Measurements from ENCODE around the gene ATP6V1D. TPM values are rescaled to one million over a fixed set of nuclear protein-coding genes. Genes with fewer than 3 reads are reported as not detected.

ATP6V1D gene
- total and polyA plus RNA-seq, 10 donors, result 15.0 to 72.6 (median 46.3) TPM

DNA sequence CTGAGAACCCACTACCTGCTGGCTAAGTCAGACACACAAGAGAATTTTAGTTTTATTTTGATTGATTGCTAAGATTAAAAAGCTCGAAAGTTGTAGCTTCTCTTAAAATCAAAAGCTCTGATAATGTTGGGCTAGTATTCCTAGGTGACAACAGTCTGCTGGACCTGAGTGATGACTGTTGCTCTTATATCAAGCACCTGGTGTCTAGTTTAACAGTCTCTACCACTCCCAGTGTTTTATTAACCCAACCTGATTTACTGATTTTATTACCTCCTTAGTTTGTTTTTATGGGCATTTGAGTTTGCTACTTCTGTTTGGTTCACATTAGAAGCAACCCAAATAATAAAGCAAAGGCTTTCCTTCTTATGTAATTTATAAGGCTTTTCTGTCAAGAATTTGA lies 41.8 kb downstream of the ATP6V1D start:
- Histone ChIP-seq H3K36me3 (peaks cover 0 to 92% (median 22%) of the 10 kb centered on the region in 6 donors), H3K4me1 (no peaks in the 10 kb centered on the region), H3K4me3 (no peak overlapping the region), H3K27ac (no peak overlapping the region), H3K27me3 (replicated peaks in 1 of 7) (no peaks in the 10 kb centered on the region), H3K9me3 (no peaks in the 10 kb centered on the region)
- no peak for TF ChIP-seq POLR2A (IDR thresholded peaks at IDR 0.05)
- no peak for TF ChIP-seq POLR2AphosphoS5 (IDR thresholded peaks at IDR 0.05)
- TF ChIP-seq, protein P1, sequence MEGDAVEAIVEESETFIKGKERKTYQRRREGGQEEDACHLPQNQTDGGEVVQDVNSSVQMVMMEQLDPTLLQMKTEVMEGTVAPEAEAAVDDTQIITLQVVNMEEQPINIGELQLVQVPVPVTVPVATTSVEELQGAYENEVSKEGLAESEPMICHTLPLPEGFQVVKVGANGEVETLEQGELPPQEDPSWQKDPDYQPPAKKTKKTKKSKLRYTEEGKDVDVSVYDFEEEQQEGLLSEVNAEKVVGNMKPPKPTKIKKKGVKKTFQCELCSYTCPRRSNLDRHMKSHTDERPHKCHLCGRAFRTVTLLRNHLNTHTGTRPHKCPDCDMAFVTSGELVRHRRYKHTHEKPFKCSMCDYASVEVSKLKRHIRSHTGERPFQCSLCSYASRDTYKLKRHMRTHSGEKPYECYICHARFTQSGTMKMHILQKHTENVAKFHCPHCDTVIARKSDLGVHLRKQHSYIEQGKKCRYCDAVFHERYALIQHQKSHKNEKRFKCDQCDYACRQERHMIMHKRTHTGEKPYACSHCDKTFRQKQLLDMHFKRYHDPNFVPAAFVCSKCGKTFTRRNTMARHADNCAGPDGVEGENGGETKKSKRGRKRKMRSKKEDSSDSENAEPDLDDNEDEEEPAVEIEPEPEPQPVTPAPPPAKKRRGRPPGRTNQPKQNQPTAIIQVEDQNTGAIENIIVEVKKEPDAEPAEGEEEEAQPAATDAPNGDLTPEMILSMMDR (IDR thresholded peaks at IDR 0.05 in 8 of 11, conservative IDR thresholded peaks at IDR 0.05 in 3 of 11), result no peak
- no peak for DNase-seq
- intact Hi-C loops (cut with DNase I; ENCODE audit: low total_unique reads), result no loop called here
- 76 to 92% (median 89%) methylated on average over 1 of the region's 1 CpG for WGBS, 5 donors

GRCh38 chr14:67313153-67313552 lies 46.5 kb downstream of the ATP6V1D start:
- Histone ChIP-seq H3K27ac (no peak overlapping the region), H3K27me3 (replicated peaks in 1 of 7) (no peaks in the 10 kb centered on the region), H3K4me1 (no peaks in the 10 kb centered on the region), H3K9me3 (no peaks in the 10 kb centered on the region), H3K36me3 (peaks cover 0 to 78% (median 7%) of the 10 kb centered on the region in 6 donors), H3K4me3 (no peak overlapping the region)
- 92 to 97% (median 95%) methylated on average over 1 of the region's 1 CpG for WGBS, 5 donors
- intact Hi-C loops (cut with DNase I; ENCODE audit: low total_unique reads), result no loop called here
- TF ChIP-seq, protein P1 (IDR thresholded peaks at IDR 0.05 in 8 of 11, conservative IDR thresholded peaks at IDR 0.05 in 3 of 11), result no peak
- no peak for TF ChIP-seq POLR2A (IDR thresholded peaks at IDR 0.05)
- no peak for TF ChIP-seq POLR2AphosphoS5 (IDR thresholded peaks at IDR 0.05)
- no peak for DNase-seq

DNA sequence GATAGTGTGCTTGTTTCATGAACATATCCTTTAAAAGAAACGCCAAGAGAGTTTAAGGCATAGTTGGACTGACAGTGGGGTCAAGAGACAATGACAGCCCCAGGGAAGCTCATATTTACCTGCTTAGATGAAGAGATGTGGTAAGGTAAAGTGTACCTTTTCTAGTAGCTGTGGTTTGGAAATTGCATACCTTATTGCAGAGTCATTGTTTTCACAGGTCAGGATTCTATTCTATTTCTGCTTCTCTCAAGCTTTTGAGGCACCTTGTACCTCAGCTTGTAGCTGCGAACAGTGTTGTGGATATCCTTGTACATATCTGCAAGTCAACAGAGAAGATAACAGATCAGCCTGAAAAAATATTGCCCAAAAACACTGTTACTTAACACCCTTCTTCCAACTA lies 47.7 kb downstream of the ATP6V1D start:
- peaks cover 0 to 65% (median 4%) of the 10 kb centered on the region in 6 donors for H3K36me3 ChIP-seq
- no peaks in the 10 kb centered on the region for H3K4me1 ChIP-seq
- no peak for DNase-seq
- TF ChIP-seq POLR2A (IDR thresholded peaks at IDR 0.05), result no peak
- TF ChIP-seq POLR2AphosphoS5 (IDR thresholded peaks at IDR 0.05), result no peak
- TF ChIP-seq, protein P1 (IDR thresholded peaks at IDR 0.05 in 8 of 11, conservative IDR thresholded peaks at IDR 0.05 in 3 of 11), result no peak
- H3K9me3 ChIP-seq, result no peaks in the 10 kb centered on the region
- 98 to 100% (median 99%) methylated on average over 2 of the region's 2 CpGs for WGBS, 5 donors
- intact Hi-C loops (cut with DNase I; ENCODE audit: low total_unique reads), result no loop called here
- no peaks in the 10 kb centered on the region for H3K27me3 ChIP-seq (replicated peaks in 1 of 7)
- H3K4me3 ChIP-seq, result no peak overlapping the region
- no peak overlapping the region for H3K27ac ChIP-seq

Small RNA genes within 50 kb of the gene (small RNA-seq; reads per million reads assigned to genes)
- 0 reads per million in 4 donors for gene RF00019

Other genes starting within 250 kb of the ATP6V1D start
- 1 to 10 TPM in 1 of 7 donors, under 1 TPM in 2, not detected in 4; 0.30 to 2.3 (median 0.57) TPM for gene GARIN2, start 170.4 kb downstream of the ATP6V1D start, total RNA-seq
- not detected for gene GARIN2, start 170.4 kb downstream of the ATP6V1D start, polyA plus RNA-seq
- gene PALS1, start 118.4 kb downstream of the ATP6V1D start, total RNA-seq, result 10 to 100 TPM; 13.0 to 26.8 (median 21.2) TPM
- gene PALS1, start 118.4 kb downstream of the ATP6V1D start, polyA plus RNA-seq, result 1 to 10 TPM; 2.0 to 4.6 (median 2.3) TPM
- gene EIF2S1, start 524 bp upstream of the ATP6V1D start, total RNA-seq, result 10 to 100 TPM; 41.2 to 68.6 (median 56.1) TPM
- 10 to 100 TPM; 13.9 to 51.4 (median 26.3) TPM for gene EIF2S1, start 524 bp upstream of the ATP6V1D start, polyA plus RNA-seq
- 1 to 10 TPM in 1 of 7 donors, under 1 TPM in 3, not detected in 3; 0.76 to 2.1 (median 0.98) TPM for gene PLEK2, start 52.4 kb upstream of the ATP6V1D start, total RNA-seq
- under 1 TPM; 0.18 to 0.64 (median 0.20) TPM for gene PLEK2, start 52.4 kb upstream of the ATP6V1D start, polyA plus RNA-seq
- gene TMEM229B, start 128.9 kb upstream of the ATP6V1D start, total RNA-seq, result 10 to 100 TPM; 20.1 to 36.0 (median 29.0) TPM
- 10 to 100 TPM in 1 of 3 donors, 1 to 10 TPM in 2; 3.0 to 10.0 (median 3.4) TPM for gene TMEM229B, start 128.9 kb upstream of the ATP6V1D start, polyA plus RNA-seq
- 1 to 10 TPM; 1.7 to 7.1 (median 5.0) TPM for gene PLEKHH1, start 173.5 kb upstream of the ATP6V1D start, total RNA-seq
- gene PLEKHH1, start 173.5 kb upstream of the ATP6V1D start, polyA plus RNA-seq, result 1 to 10 TPM in 2 of 3 donors, under 1 TPM in 1; 0.56 to 5.1 (median 1.1) TPM
- gene PIGH, start 240.5 kb upstream of the ATP6V1D start, total RNA-seq, result 10 to 100 TPM; 16.3 to 43.1 (median 23.4) TPM
- gene PIGH, start 240.5 kb upstream of the ATP6V1D start, polyA plus RNA-seq, result 10 to 100 TPM; 21.9 to 30.0 (median 24.8) TPM

All from spleen (tissue), 11 donors.